ENCODE results near the gene PLEKHS1.
"Not testable (repeated sequence)": the region's sequence is repeated elsewhere in the genome, so short reads cannot be mapped to it uniquely, and the experiment has no call there.

The PLEKHS1 gene

GRCh38 chr10:113742466-113742865 lies 9.0 kb upstream of the PLEKHS1 start:
- no peak for DNase-seq

GRCh38 chr10:113743594-113743993 lies 7.9 kb upstream of the PLEKHS1 start:
- DNase-seq, result no peak

GRCh38 chr10:113745374-113745773 lies 6.1 kb upstream of the PLEKHS1 start:
- DNase-seq, result no peak

GRCh38 chr10:113746217-113746957 lies 5.1 kb upstream of the PLEKHS1 start:
- DNase-seq, result no peak

GRCh38 chr10:113752553-113752952 lies 1.1 kb downstream of the PLEKHS1 start:
- no peak for DNase-seq

- DNase-seq, result no peak
Observed at GRCh38 chr10:113753020-113753692, 1.7 kb downstream of the PLEKHS1 start.

- DNase-seq, result no peak
Observed at GRCh38 chr10:113754125-113754524, 2.6 kb downstream of the PLEKHS1 start.

- DNase-seq, result no peak
Observed at GRCh38 chr10:113754768-113755167, 3.3 kb downstream of the PLEKHS1 start.

- DNase-seq, result no peak
Observed at GRCh38 chr10:113756940-113757543, 5.6 kb downstream of the PLEKHS1 start.

GRCh38 chr10:113762083-113762482 lies 10.6 kb downstream of the PLEKHS1 start:
- DNase-seq, result no peak

GRCh38 chr10:113764582-113764981 lies 13.1 kb downstream of the PLEKHS1 start:
- DNase-seq, result no peak

GRCh38 chr10:113765910-113766309 lies 14.4 kb downstream of the PLEKHS1 start:
- no peak for DNase-seq

- DNase-seq, result no peak
Observed at GRCh38 chr10:113767222-113767621, 15.7 kb downstream of the PLEKHS1 start.

- DNase-seq, result no peak
Observed at GRCh38 chr10:113770346-113770745, 18.9 kb downstream of the PLEKHS1 start.

GRCh38 chr10:113771131-113771530 lies 19.6 kb downstream of the PLEKHS1 start:
- not testable (repeated sequence) for DNase-seq

- no peak for DNase-seq
Observed at GRCh38 chr10:113775686-113776294, 24.3 kb downstream of the PLEKHS1 start.

- no peak for DNase-seq
Observed at GRCh38 chr10:113776553-113776952, 25.1 kb downstream of the PLEKHS1 start.

- no peak for DNase-seq
Observed at GRCh38 chr10:113780681-113781250, 29.3 kb downstream of the PLEKHS1 start.

GRCh38 chr10:113782367-113782766 lies 30.9 kb downstream of the PLEKHS1 start:
- no peak for DNase-seq

GRCh38 chr10:113782986-113783704 lies 31.7 kb downstream of the PLEKHS1 start:
- no peak for DNase-seq

GRCh38 chr10:113788604-113789083 lies 37.2 kb downstream of the PLEKHS1 start:
- no peak for DNase-seq

- no peak for DNase-seq
Observed at GRCh38 chr10:113791691-113792090, 40.2 kb downstream of the PLEKHS1 start.
